ENCODE results near the gene RAB20. TPM values are rescaled to one million over a fixed set of nuclear protein-coding genes. Genes with fewer than 3 reads are reported as not detected.
A peak's percentile ranks its signal among the peaks of the same experiment; 100 is the strongest.

RAB20 gene
- total RNA-seq, 1 experiment from 2014 or later, result 10.6 TPM

- DNase-seq (ENCODE audit: low read depth, low spot score), result no peak
- Histone ChIP-seq H3K9me2 (ENCODE audit: insufficient read depth) (no peaks in the 10 kb centered on the region), H3K79me2 (ENCODE audit: insufficient read depth, low read length) (no peaks in the 10 kb centered on the region), H3K27ac (ENCODE audit: low read depth, low read length) (no peak overlapping the region), H3K4me3 (replicated peaks in 1 of 2; ENCODE audit: low read depth in 1 of 2, low read length in 2 of 2) (no peak overlapping the region), H3K9me3 (ENCODE audit: control insufficient read depth in 1 of 2, insufficient read depth in 1 of 2, low read depth in 1 of 2, low read length in 2 of 2) (no peaks in the 10 kb centered on the region), H2AFZ (ENCODE audit: low read depth, low read length, poor library complexity, severe bottlenecking) (no peak overlapping the region), H3K9ac (ENCODE audit: low read length) (no peak overlapping the region), H3K4me2 (ENCODE audit: low read length) (0 out of 2 replicates have a peak overlapping the region, but pooled peaks have one; percentile 23), H3K27me3 (ENCODE audit: insufficient read depth, low read length) (no peaks in the 10 kb centered on the region), H4K20me1 (ENCODE audit: insufficient read depth) (no peaks in the 10 kb centered on the region), H3K36me3 (ENCODE audit: control insufficient read depth in 1 of 2, insufficient read depth in 2 of 2, low read length in 2 of 2) (no peaks in the 10 kb centered on the region), H3K4me1 (ENCODE audit: control insufficient read depth in 1 of 2, insufficient read depth in 2 of 2, low read length in 2 of 2) (peaks cover 0 to 11% of the 10 kb centered on the region in 2 experiments; a peak in 2 of 4 replicates)
- no TSS peak for BruUV-seq (replicated peaks)
- CTCF ChIA-PET, result interaction anchor here (1.4 kb wide), 1 partner anchor 44 kb away, joined by 4 read pairs; no protein-coding TSS in a partner anchor
- intact Hi-C loops (cut with micrococcal nuclease), result no loop called here
- TF ChIP-seq EGR1 (IDR thresholded peaks at IDR 0.05; ENCODE audit: low read depth), result no peak
- no peak for TF ChIP-seq ZFX (IDR thresholded peaks at IDR 0.05)
- no peak for TF ChIP-seq ZNF274 (IDR thresholded peaks at IDR 0.05; ENCODE audit: low read depth, low read length)
- no peak for TF ChIP-seq ELF1 (IDR thresholded peaks at IDR 0.05; ENCODE audit: borderline replicate concordance, low read depth)
- TF ChIP-seq SIN3A (IDR thresholded peaks at IDR 0.05; ENCODE audit: low read depth), result no peak
- TF ChIP-seq MAX (IDR thresholded peaks at IDR 0.05), result no peak
- TF ChIP-seq EZH2 (IDR thresholded peaks at IDR 0.05), result no peak
- POLR2A ChIA-PET, result no interaction called here
- no peak for ATAC-seq
- RAD21 ChIA-PET (ENCODE audit: low non-redundant PET in 1 of 2, low total read pairs in 2 of 2, uncharacterized antibody in 2 of 2, unreplicated experiment in 2 of 2), result no interaction called here
Measured at GRCh38 chr13:110499621-110500281, 61.8 kb downstream of the RAB20 start.

DNA sequence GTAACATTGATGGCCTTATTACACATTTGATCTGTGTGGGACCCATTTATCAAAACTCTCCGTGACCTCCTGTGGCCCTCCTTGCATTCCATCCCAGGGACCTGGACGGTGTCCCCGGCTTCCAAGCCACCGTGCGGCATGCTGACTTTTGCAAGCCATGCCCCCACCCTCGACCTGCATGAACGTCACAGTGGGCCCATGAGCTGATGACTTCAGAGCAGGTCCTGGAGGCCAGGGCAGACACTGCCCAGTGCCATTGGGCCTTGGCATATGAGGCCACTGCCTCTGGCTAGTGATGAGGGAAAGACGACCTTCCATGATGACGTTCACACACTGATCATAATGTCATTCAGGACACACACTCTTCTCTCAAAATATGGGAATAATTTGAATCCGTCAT lies 62.8 kb downstream of the RAB20 start:
- H3K9me3 ChIP-seq (ENCODE audit: control insufficient read depth in 1 of 2, insufficient read depth in 1 of 2, low read depth in 1 of 2, low read length in 2 of 2), result no peaks in the 10 kb centered on the region
- H3K27ac ChIP-seq (ENCODE audit: low read depth, low read length), result no peak overlapping the region
- H3K4me2 ChIP-seq (ENCODE audit: low read length), result no peak overlapping the region
- no peak overlapping the region for H3K9ac ChIP-seq (ENCODE audit: low read length)
- ATAC-seq (no peak), DNase-seq (ENCODE audit: low read depth, low spot score) (no peak)
- no peaks in the 10 kb centered on the region for H3K79me2 ChIP-seq (ENCODE audit: insufficient read depth, low read length)
- ChIA-PET RAD21 (ENCODE audit: low non-redundant PET in 1 of 2, low total read pairs in 2 of 2, uncharacterized antibody in 2 of 2, unreplicated experiment in 2 of 2) (no interaction called here), POLR2A (no interaction called here), CTCF (no interaction called here)
- peaks cover 0 to 11% of the 10 kb centered on the region in 2 experiments; a peak in 1 of 4 replicates for H3K4me1 ChIP-seq (ENCODE audit: control insufficient read depth in 1 of 2, insufficient read depth in 2 of 2, low read length in 2 of 2)
- H2AFZ ChIP-seq (ENCODE audit: low read depth, low read length, poor library complexity, severe bottlenecking), result no peak overlapping the region
- intact Hi-C loops (cut with micrococcal nuclease), result no loop called here
- H3K36me3 ChIP-seq (ENCODE audit: control insufficient read depth in 1 of 2, insufficient read depth in 2 of 2, low read length in 2 of 2), result no peaks in the 10 kb centered on the region
- H3K27me3 ChIP-seq (ENCODE audit: insufficient read depth, low read length), result no peaks in the 10 kb centered on the region
- no peaks in the 10 kb centered on the region for H3K9me2 ChIP-seq (ENCODE audit: insufficient read depth)
- no TSS peak for BruUV-seq (replicated peaks)
- no peak overlapping the region for H3K4me3 ChIP-seq (replicated peaks in 1 of 2; ENCODE audit: low read depth in 1 of 2, low read length in 2 of 2)
- no peaks in the 10 kb centered on the region for H4K20me1 ChIP-seq (ENCODE audit: insufficient read depth)
- TF ChIP-seq TCF7L2 (IDR thresholded peaks at IDR 0.05; ENCODE audit: borderline replicate concordance, extremely low read depth, insufficient read depth, insufficient read length), result no peak
- no peak for TF ChIP-seq CEBPB (IDR thresholded peaks at IDR 0.05; ENCODE audit: low read depth)
- TF ChIP-seq SRF (IDR thresholded peaks at IDR 0.05; ENCODE audit: low read depth), result no peak
- TF ChIP-seq EGR1 (IDR thresholded peaks at IDR 0.05; ENCODE audit: low read depth), result no peak
- TF ChIP-seq ATF3 (IDR thresholded peaks at IDR 0.05), result no peak
- no peak for TF ChIP-seq ZBTB33 (IDR thresholded peaks at IDR 0.05; ENCODE audit: extremely low read depth, insufficient replicate concordance, low read length)
- no peak for TF ChIP-seq ELF1 (IDR thresholded peaks at IDR 0.05; ENCODE audit: borderline replicate concordance, low read depth)
- TF ChIP-seq ZFX (IDR thresholded peaks at IDR 0.05), result no peak
- no peak for TF ChIP-seq FOSL1 (IDR thresholded peaks at IDR 0.05; ENCODE audit: low read depth)
- TF ChIP-seq, protein P1, sequence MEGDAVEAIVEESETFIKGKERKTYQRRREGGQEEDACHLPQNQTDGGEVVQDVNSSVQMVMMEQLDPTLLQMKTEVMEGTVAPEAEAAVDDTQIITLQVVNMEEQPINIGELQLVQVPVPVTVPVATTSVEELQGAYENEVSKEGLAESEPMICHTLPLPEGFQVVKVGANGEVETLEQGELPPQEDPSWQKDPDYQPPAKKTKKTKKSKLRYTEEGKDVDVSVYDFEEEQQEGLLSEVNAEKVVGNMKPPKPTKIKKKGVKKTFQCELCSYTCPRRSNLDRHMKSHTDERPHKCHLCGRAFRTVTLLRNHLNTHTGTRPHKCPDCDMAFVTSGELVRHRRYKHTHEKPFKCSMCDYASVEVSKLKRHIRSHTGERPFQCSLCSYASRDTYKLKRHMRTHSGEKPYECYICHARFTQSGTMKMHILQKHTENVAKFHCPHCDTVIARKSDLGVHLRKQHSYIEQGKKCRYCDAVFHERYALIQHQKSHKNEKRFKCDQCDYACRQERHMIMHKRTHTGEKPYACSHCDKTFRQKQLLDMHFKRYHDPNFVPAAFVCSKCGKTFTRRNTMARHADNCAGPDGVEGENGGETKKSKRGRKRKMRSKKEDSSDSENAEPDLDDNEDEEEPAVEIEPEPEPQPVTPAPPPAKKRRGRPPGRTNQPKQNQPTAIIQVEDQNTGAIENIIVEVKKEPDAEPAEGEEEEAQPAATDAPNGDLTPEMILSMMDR (IDR thresholded peaks at IDR 0.05 in 2 of 3, conservative IDR thresholded peaks at IDR 0.05 in 1 of 3; ENCODE audit: borderline replicate concordance in 1 of 3, insufficient read depth in 1 of 3, low read depth in 2 of 3, low read length in 2 of 3), result no peak
- TF ChIP-seq RAD21 (IDR thresholded peaks at IDR 0.05; ENCODE audit: low read depth), result no peak
- TF ChIP-seq EZH2phosphoT487 (IDR thresholded peaks at IDR 0.05; ENCODE audit: borderline replicate concordance), result no peak

Data from HCT116 (cell line).